Measurements from ENCODE around the gene HAO2. TPM values are rescaled to one million over a fixed set of nuclear protein-coding genes. Genes with fewer than 3 reads are reported as not detected.

Gene HAO2
- total RNA-seq, 1 experiment from 2014 or later = 0.27 TPM

DNA sequence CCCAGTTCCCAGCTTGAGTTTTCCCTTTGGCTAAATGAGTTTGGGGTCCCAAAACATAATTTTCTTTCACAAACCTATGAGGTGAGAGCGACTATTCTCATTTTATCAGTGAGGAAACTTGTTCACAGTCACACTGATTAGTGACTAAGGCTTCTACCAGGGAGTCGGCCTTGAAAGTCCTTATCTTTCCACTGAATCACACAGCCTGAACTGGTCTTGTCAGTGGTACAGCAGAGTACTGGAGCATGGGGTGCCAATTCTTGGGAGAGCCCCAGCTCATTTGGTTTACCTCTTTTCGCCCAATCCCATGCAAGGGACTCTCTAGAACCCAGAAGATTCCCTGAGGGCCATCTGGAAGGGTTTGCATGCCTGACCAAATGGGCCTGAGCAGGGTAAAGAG lies 63.3 kb downstream of the HAO2 start:
- no peaks in the 10 kb centered on the region for H3K4me1 ChIP-seq
- ChIA-PET CTCF (no interaction called here), POLR2A (no interaction called here)
- H3K27ac Mint-ChIP-seq (ENCODE audit: unreplicated experiment) = no peak overlapping the region
- no peaks in the 10 kb centered on the region for H3K9me3 ChIP-seq
- no peak overlapping the region for H3K4me3 ChIP-seq (ENCODE audit: low read depth, low read length)
- DNase-seq = no peak
- no peaks in the 10 kb centered on the region for H3K27me3 ChIP-seq (replicated peaks; ENCODE audit: control insufficient read depth, insufficient read depth, low read length)
- H3K36me3 ChIP-seq (ENCODE audit: control insufficient read depth, insufficient read depth, low read length) = no peaks in the 10 kb centered on the region
- no peak overlapping the region for H3K4me3 Mint-ChIP-seq (ENCODE audit: unreplicated experiment)
- no peaks in the 10 kb centered on the region for H3K9me3 Mint-ChIP-seq (ENCODE audit: unreplicated experiment)
- H3K36me3 Mint-ChIP-seq (ENCODE audit: insufficient read depth, unreplicated experiment) = no peaks in the 10 kb centered on the region
- BruUV-seq (replicated peaks) = no TSS peak
- intact Hi-C loops (cut with micrococcal nuclease; ENCODE audit: unreplicated experiment) = no loop called here
- H3K4me1 Mint-ChIP-seq (ENCODE audit: low read depth, unreplicated experiment) = no peaks in the 10 kb centered on the region
- H3K27me3 Mint-ChIP-seq (ENCODE audit: insufficient read depth, unreplicated experiment) = no peaks in the 10 kb centered on the region
- TF ChIP-seq, protein P1, sequence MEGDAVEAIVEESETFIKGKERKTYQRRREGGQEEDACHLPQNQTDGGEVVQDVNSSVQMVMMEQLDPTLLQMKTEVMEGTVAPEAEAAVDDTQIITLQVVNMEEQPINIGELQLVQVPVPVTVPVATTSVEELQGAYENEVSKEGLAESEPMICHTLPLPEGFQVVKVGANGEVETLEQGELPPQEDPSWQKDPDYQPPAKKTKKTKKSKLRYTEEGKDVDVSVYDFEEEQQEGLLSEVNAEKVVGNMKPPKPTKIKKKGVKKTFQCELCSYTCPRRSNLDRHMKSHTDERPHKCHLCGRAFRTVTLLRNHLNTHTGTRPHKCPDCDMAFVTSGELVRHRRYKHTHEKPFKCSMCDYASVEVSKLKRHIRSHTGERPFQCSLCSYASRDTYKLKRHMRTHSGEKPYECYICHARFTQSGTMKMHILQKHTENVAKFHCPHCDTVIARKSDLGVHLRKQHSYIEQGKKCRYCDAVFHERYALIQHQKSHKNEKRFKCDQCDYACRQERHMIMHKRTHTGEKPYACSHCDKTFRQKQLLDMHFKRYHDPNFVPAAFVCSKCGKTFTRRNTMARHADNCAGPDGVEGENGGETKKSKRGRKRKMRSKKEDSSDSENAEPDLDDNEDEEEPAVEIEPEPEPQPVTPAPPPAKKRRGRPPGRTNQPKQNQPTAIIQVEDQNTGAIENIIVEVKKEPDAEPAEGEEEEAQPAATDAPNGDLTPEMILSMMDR (IDR thresholded peaks at IDR 0.05; ENCODE audit: insufficient read depth in 1 of 2, low read depth in 1 of 2, low read length in 1 of 2, severe bottlenecking in 1 of 2, unreplicated experiment in 1 of 2) = no peak

DNA sequence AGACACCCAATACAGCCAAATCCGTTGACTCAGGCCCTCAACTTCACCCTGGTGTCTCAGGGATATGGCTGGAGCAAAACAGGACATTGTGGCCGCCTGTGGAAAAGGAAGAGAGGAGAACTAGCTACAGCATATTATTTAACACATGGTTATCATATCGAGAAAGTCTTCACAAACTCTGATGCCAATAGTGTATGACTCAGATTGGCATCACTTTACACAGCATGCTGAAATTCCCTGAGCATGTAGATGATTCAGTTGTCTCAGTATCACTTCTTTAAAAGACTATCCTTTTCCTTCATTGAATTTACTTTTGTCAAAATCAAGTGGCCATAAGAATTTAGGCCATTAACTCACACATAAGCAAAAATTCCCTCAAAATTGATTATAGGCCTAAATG lies 66.5 kb downstream of the HAO2 start:
- intact Hi-C loops (cut with micrococcal nuclease; ENCODE audit: unreplicated experiment) = no loop called here
- Histone ChIP-seq H3K9me3 (no peaks in the 10 kb centered on the region), H3K4me3 (ENCODE audit: low read depth, low read length) (no peak overlapping the region), H3K36me3 (ENCODE audit: control insufficient read depth, insufficient read depth, low read length) (no peaks in the 10 kb centered on the region), H3K4me1 (no peaks in the 10 kb centered on the region), H3K27me3 (replicated peaks; ENCODE audit: control insufficient read depth, insufficient read depth, low read length) (no peaks in the 10 kb centered on the region)
- no peaks in the 10 kb centered on the region for H3K36me3 Mint-ChIP-seq (ENCODE audit: insufficient read depth, unreplicated experiment)
- no peaks in the 10 kb centered on the region for H3K9me3 Mint-ChIP-seq (ENCODE audit: unreplicated experiment)
- TF ChIP-seq, protein P1 (IDR thresholded peaks at IDR 0.05; ENCODE audit: insufficient read depth in 1 of 2, low read depth in 1 of 2, low read length in 1 of 2, severe bottlenecking in 1 of 2, unreplicated experiment in 1 of 2) = no peak
- H3K27me3 Mint-ChIP-seq (ENCODE audit: insufficient read depth, unreplicated experiment) = no peaks in the 10 kb centered on the region
- peaks cover 7% of the 10 kb centered on the region for H3K4me1 Mint-ChIP-seq (ENCODE audit: low read depth, unreplicated experiment)
- CTCF ChIA-PET = no interaction called here
- H3K4me3 Mint-ChIP-seq (ENCODE audit: unreplicated experiment) = no peak overlapping the region
- BruUV-seq (replicated peaks) = no TSS peak
- POLR2A ChIA-PET = no interaction called here
- no peak overlapping the region for H3K27ac Mint-ChIP-seq (ENCODE audit: unreplicated experiment)
- no peak for DNase-seq

DNA sequence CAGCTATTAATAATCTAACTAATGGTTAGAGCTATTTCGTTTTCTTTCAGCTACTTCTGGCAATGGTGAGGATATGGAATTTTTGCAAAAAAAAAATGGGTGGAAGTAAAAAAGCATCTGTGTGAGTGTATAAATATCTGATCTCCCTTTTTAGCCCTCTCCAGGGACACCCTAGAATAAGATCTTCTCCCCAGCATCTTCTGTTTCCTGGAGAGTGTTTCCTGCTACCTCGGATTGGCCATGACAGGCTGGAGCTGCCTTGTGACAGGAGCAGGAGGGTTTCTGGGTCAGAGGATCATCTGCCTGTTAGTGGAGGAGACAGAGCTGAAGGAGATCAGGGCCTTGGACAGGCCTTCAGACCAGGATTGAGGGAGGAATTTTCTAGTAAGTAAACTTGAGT lies 70.2 kb downstream of the HAO2 start:
- H3K4me3 Mint-ChIP-seq (ENCODE audit: unreplicated experiment) = no peak overlapping the region
- H3K27ac Mint-ChIP-seq (ENCODE audit: unreplicated experiment) = no peak overlapping the region
- no TSS peak for BruUV-seq (replicated peaks)
- TF ChIP-seq, protein P1 (IDR thresholded peaks at IDR 0.05; ENCODE audit: insufficient read depth in 1 of 2, low read depth in 1 of 2, low read length in 1 of 2, severe bottlenecking in 1 of 2, unreplicated experiment in 1 of 2) = no peak
- H3K36me3 Mint-ChIP-seq (ENCODE audit: insufficient read depth, unreplicated experiment) = no peaks in the 10 kb centered on the region
- DNase-seq = no peak
- Histone ChIP-seq H3K4me1 (no peaks in the 10 kb centered on the region), H3K9me3 (no peaks in the 10 kb centered on the region), H3K27me3 (replicated peaks; ENCODE audit: control insufficient read depth, insufficient read depth, low read length) (no peaks in the 10 kb centered on the region), H3K4me3 (ENCODE audit: low read depth, low read length) (no peak overlapping the region), H3K36me3 (ENCODE audit: control insufficient read depth, insufficient read depth, low read length) (no peaks in the 10 kb centered on the region)
- H3K4me1 Mint-ChIP-seq (ENCODE audit: low read depth, unreplicated experiment) = peaks cover 16% of the 10 kb centered on the region
- POLR2A ChIA-PET = no interaction called here
- H3K9me3 Mint-ChIP-seq (ENCODE audit: unreplicated experiment) = no peaks in the 10 kb centered on the region
- H3K27me3 Mint-ChIP-seq (ENCODE audit: insufficient read depth, unreplicated experiment) = no peaks in the 10 kb centered on the region
- CTCF ChIA-PET = no interaction called here
- intact Hi-C loops (cut with micrococcal nuclease; ENCODE audit: unreplicated experiment) = no loop called here
